Measurements from ENCODE around the gene HNRNPA3. TPM values are rescaled to one million over a fixed set of nuclear protein-coding genes. Genes with fewer than 3 reads are reported as not detected.

Gene HNRNPA3
- total RNA-seq, 1 donor from 2014 or later = 47.5 TPM

GRCh38 chr2:177252808-177253531, 40.4 kb downstream of the HNRNPA3 start:
- no peak for DNase-seq (ENCODE audit: low read depth)
- Histone ChIP-seq H3K4me3 (ENCODE audit: low read depth, low read length) (no peak overlapping the region), H3K36me3 (ENCODE audit: control insufficient read depth, insufficient read depth, low read length) (no peaks in the 10 kb centered on the region), H3K27me3 (ENCODE audit: control insufficient read depth, insufficient read depth, low read length) (no peaks in the 10 kb centered on the region)
- TF ChIP-seq CTCF (IDR thresholded peaks at IDR 0.05; ENCODE audit: insufficient read depth, low read length, poor library complexity, severe bottlenecking) = no peak

- DNase-seq (ENCODE audit: low read depth) = no peak
- no peak for TF ChIP-seq CTCF (IDR thresholded peaks at IDR 0.05; ENCODE audit: insufficient read depth, low read length, poor library complexity, severe bottlenecking)
- Histone ChIP-seq H3K27me3 (ENCODE audit: control insufficient read depth, insufficient read depth, low read length) (no peaks in the 10 kb centered on the region), H3K36me3 (ENCODE audit: control insufficient read depth, insufficient read depth, low read length) (no peaks in the 10 kb centered on the region), H3K4me3 (ENCODE audit: low read depth, low read length) (no peak overlapping the region)
Measured at GRCh38 chr2:177253704-177254103, 41.1 kb downstream of the HNRNPA3 start.

- Histone ChIP-seq H3K27me3 (ENCODE audit: control insufficient read depth, insufficient read depth, low read length) (no peaks in the 10 kb centered on the region), H3K36me3 (ENCODE audit: control insufficient read depth, insufficient read depth, low read length) (no peaks in the 10 kb centered on the region), H3K4me3 (ENCODE audit: low read depth, low read length) (no peak overlapping the region)
- DNase-seq (ENCODE audit: low read depth) = no peak
- peak; percentile 41 for TF ChIP-seq CTCF (IDR thresholded peaks at IDR 0.05; ENCODE audit: insufficient read depth, low read length, poor library complexity, severe bottlenecking)
Measured at GRCh38 chr2:177254433-177255226, 42.0 kb downstream of the HNRNPA3 start.

- Histone ChIP-seq H3K27me3 (ENCODE audit: control insufficient read depth, insufficient read depth, low read length) (no peaks in the 10 kb centered on the region), H3K36me3 (ENCODE audit: control insufficient read depth, insufficient read depth, low read length) (no peaks in the 10 kb centered on the region), H3K4me3 (ENCODE audit: low read depth, low read length) (no peak overlapping the region)
- DNase-seq (ENCODE audit: low read depth) = no peak
- no peak for TF ChIP-seq CTCF (IDR thresholded peaks at IDR 0.05; ENCODE audit: insufficient read depth, low read length, poor library complexity, severe bottlenecking)
Measured at GRCh38 chr2:177255227-177255601, 42.6 kb downstream of the HNRNPA3 start.

GRCh38 chr2:177256026-177256425, 43.4 kb downstream of the HNRNPA3 start:
- Histone ChIP-seq H3K27me3 (ENCODE audit: control insufficient read depth, insufficient read depth, low read length) (no peaks in the 10 kb centered on the region), H3K36me3 (ENCODE audit: control insufficient read depth, insufficient read depth, low read length) (no peaks in the 10 kb centered on the region), H3K4me3 (ENCODE audit: low read depth, low read length) (no peak overlapping the region)
- DNase-seq (ENCODE audit: low read depth) = no peak
- no peak for TF ChIP-seq CTCF (IDR thresholded peaks at IDR 0.05; ENCODE audit: insufficient read depth, low read length, poor library complexity, severe bottlenecking)

Data from kidney epithelial cell (primary cell).